ENCODE results near the gene ACADSB.

Gene ACADSB

GRCh38 chr10:122997864-122998263, 10.9 kb upstream of the ACADSB start:
- H3K79me1 ChIP-seq (ENCODE audit: low read length): peaks cover 7% of the 10 kb centered on the region
- H3K27ac ChIP-seq (ENCODE audit: low read depth, low read length): no peak overlapping the region
- no peak overlapping the region for H2BK5ac ChIP-seq (ENCODE audit: low read length)
- H3K4ac ChIP-seq (ENCODE audit: low read depth, low read length): no peak overlapping the region
- H2AK5ac ChIP-seq (ENCODE audit: low read length): no peak overlapping the region
- no peak overlapping the region for H3K56ac ChIP-seq (ENCODE audit: low read length)
- no peak for DNase-seq
- peaks cover 4% of the 10 kb centered on the region for H3K36me3 ChIP-seq (ENCODE audit: control insufficient read depth, insufficient read depth, low read length)
- H3K4me3 ChIP-seq (ENCODE audit: low read length): no peak overlapping the region
- H3K23ac ChIP-seq (ENCODE audit: low read length): no peak overlapping the region
- H3K4me2 ChIP-seq (ENCODE audit: low read length): no peak overlapping the region
- no peak overlapping the region for H3K9ac ChIP-seq (ENCODE audit: low read length)
- no peak overlapping the region for H4K8ac ChIP-seq (ENCODE audit: low read depth, low read length)
- no peaks in the 10 kb centered on the region for H3K4me1 ChIP-seq (ENCODE audit: control insufficient read depth, low read depth, low read length)
- WGBS (ENCODE audit: extremely low coverage, insufficient coverage, low lambda C conversion rate): no CpG with 5 or more reads among the region's 3 CpGs
- no peaks in the 10 kb centered on the region for H3K27me3 ChIP-seq (ENCODE audit: insufficient read depth, low read length, poor library complexity)
- peaks cover 4% of the 10 kb centered on the region for H3K79me2 ChIP-seq (ENCODE audit: control insufficient read depth, insufficient read depth, low read length)
- H4K5ac ChIP-seq (ENCODE audit: low read length): no peak overlapping the region
- no peak overlapping the region for H2BK120ac ChIP-seq (ENCODE audit: low read depth, low read length)
- H3K18ac ChIP-seq (ENCODE audit: low read length): no peak overlapping the region
- H2BK15ac ChIP-seq (replicated peaks; ENCODE audit: low read depth): no peak overlapping the region

GRCh38 chr10:122998360-122998917, 10.4 kb upstream of the ACADSB start:
- Histone ChIP-seq H3K9ac (ENCODE audit: low read length) (no peak overlapping the region), H4K8ac (ENCODE audit: low read depth, low read length) (no peak overlapping the region), H3K27me3 (ENCODE audit: insufficient read depth, low read length, poor library complexity) (no peaks in the 10 kb centered on the region), H3K56ac (ENCODE audit: low read length) (no peak overlapping the region), H3K36me3 (ENCODE audit: control insufficient read depth, insufficient read depth, low read length) (peaks cover 4% of the 10 kb centered on the region), H2AK5ac (ENCODE audit: low read length) (no peak overlapping the region), H3K23ac (ENCODE audit: low read length) (no peak overlapping the region), H3K79me1 (ENCODE audit: low read length) (peaks cover 7% of the 10 kb centered on the region), H3K4me1 (ENCODE audit: control insufficient read depth, low read depth, low read length) (no peaks in the 10 kb centered on the region), H2BK5ac (ENCODE audit: low read length) (no peak overlapping the region), H3K79me2 (ENCODE audit: control insufficient read depth, insufficient read depth, low read length) (peaks cover 4% of the 10 kb centered on the region), H2BK15ac (replicated peaks; ENCODE audit: low read depth) (no peak overlapping the region), H3K18ac (ENCODE audit: low read length) (no peak overlapping the region), H3K4me3 (ENCODE audit: low read length) (no peak overlapping the region), H2BK120ac (ENCODE audit: low read depth, low read length) (no peak overlapping the region), H3K4me2 (ENCODE audit: low read length) (no peak overlapping the region), H3K27ac (ENCODE audit: low read depth, low read length) (no peak overlapping the region), H3K4ac (ENCODE audit: low read depth, low read length) (no peak overlapping the region), H4K5ac (ENCODE audit: low read length) (no peak overlapping the region)
- WGBS (ENCODE audit: extremely low coverage, insufficient coverage, low lambda C conversion rate): no CpG with 5 or more reads among the region's 6 CpGs
- DNase-seq: no peak

DNA sequence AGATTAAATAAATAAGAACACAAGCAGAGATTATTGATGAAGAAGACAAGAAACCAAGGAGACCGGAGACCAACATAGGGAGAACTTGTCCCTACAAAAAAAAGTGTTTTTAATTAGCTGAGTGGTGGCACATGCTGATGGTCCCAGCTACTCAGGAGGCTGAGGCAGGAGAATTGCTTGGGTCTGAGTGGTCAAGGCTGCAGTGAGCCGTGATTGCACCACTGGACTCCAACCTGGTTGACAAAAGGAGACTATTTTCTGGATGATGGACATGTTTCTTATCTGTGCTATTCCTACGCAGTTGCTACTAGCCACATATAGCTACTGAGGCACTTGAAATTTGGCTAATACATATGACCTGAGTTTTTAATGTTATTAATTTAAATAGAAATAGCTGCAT, 9.9 kb upstream of the ACADSB start:
- Histone ChIP-seq H3K27me3 (ENCODE audit: insufficient read depth, low read length, poor library complexity) (no peaks in the 10 kb centered on the region), H3K4me3 (ENCODE audit: low read length) (no peak overlapping the region), H2AK5ac (ENCODE audit: low read length) (no peak overlapping the region), H3K4me2 (ENCODE audit: low read length) (no peak overlapping the region), H3K4me1 (ENCODE audit: control insufficient read depth, low read depth, low read length) (no peaks in the 10 kb centered on the region), H2BK5ac (ENCODE audit: low read length) (no peak overlapping the region), H4K8ac (ENCODE audit: low read depth, low read length) (no peak overlapping the region), H4K5ac (ENCODE audit: low read length) (no peak overlapping the region), H3K27ac (ENCODE audit: low read depth, low read length) (no peak overlapping the region), H3K56ac (ENCODE audit: low read length) (no peak overlapping the region), H3K79me2 (ENCODE audit: control insufficient read depth, insufficient read depth, low read length) (peaks cover 4% of the 10 kb centered on the region), H3K4ac (ENCODE audit: low read depth, low read length) (no peak overlapping the region), H2BK15ac (replicated peaks; ENCODE audit: low read depth) (no peak overlapping the region), H3K18ac (ENCODE audit: low read length) (no peak overlapping the region), H3K36me3 (ENCODE audit: control insufficient read depth, insufficient read depth, low read length) (peaks cover 4% of the 10 kb centered on the region), H3K23ac (ENCODE audit: low read length) (no peak overlapping the region), H3K79me1 (ENCODE audit: low read length) (peaks cover 7% of the 10 kb centered on the region), H2BK120ac (ENCODE audit: low read depth, low read length) (no peak overlapping the region), H3K9ac (ENCODE audit: low read length) (no peak overlapping the region)
- no peak for DNase-seq
- WGBS (ENCODE audit: extremely low coverage, insufficient coverage, low lambda C conversion rate): no CpG with 5 or more reads among the region's 3 CpGs

DNA sequence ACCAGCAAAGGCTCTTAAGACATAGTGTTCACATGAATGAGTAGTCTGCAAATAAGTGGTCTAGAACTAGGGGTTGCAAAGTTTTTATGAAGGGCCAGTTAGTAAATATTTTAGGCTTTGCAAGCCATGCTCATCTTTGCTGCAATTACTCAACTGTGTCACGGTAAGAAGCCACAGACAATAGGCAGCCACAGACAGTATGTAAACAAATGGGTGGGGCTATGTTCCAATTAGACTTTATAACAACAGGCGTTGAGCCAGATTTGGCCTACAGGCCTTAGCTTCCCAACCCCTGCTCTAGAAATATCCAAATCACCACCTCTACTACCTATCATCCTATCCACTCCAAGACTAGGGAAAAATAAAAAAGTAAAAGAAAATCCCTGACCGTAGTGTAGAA, 9.5 kb upstream of the ACADSB start:
- no peak overlapping the region for H3K27ac ChIP-seq (ENCODE audit: low read depth, low read length)
- H3K36me3 ChIP-seq (ENCODE audit: control insufficient read depth, insufficient read depth, low read length): peaks cover 3% of the 10 kb centered on the region
- no peaks in the 10 kb centered on the region for H3K27me3 ChIP-seq (ENCODE audit: insufficient read depth, low read length, poor library complexity)
- no peak overlapping the region for H3K9ac ChIP-seq (ENCODE audit: low read length)
- H2BK15ac ChIP-seq (replicated peaks; ENCODE audit: low read depth): no peak overlapping the region
- H3K4ac ChIP-seq (ENCODE audit: low read depth, low read length): no peak overlapping the region
- H2AK5ac ChIP-seq (ENCODE audit: low read length): no peak overlapping the region
- no peak overlapping the region for H2BK5ac ChIP-seq (ENCODE audit: low read length)
- no peak overlapping the region for H3K56ac ChIP-seq (ENCODE audit: low read length)
- no peaks in the 10 kb centered on the region for H3K4me1 ChIP-seq (ENCODE audit: control insufficient read depth, low read depth, low read length)
- H3K18ac ChIP-seq (ENCODE audit: low read length): no peak overlapping the region
- H4K5ac ChIP-seq (ENCODE audit: low read length): no peak overlapping the region
- H2BK120ac ChIP-seq (ENCODE audit: low read depth, low read length): no peak overlapping the region
- peaks cover 7% of the 10 kb centered on the region for H3K79me1 ChIP-seq (ENCODE audit: low read length)
- H3K4me2 ChIP-seq (ENCODE audit: low read length): no peak overlapping the region
- peaks cover 4% of the 10 kb centered on the region for H3K79me2 ChIP-seq (ENCODE audit: control insufficient read depth, insufficient read depth, low read length)
- no peak overlapping the region for H3K23ac ChIP-seq (ENCODE audit: low read length)
- DNase-seq: no peak
- no CpG with 5 or more reads among the region's 3 CpGs for WGBS (ENCODE audit: extremely low coverage, insufficient coverage, low lambda C conversion rate)
- H3K4me3 ChIP-seq (ENCODE audit: low read length): no peak overlapping the region
- H4K8ac ChIP-seq (ENCODE audit: low read depth, low read length): no peak overlapping the region

DNA sequence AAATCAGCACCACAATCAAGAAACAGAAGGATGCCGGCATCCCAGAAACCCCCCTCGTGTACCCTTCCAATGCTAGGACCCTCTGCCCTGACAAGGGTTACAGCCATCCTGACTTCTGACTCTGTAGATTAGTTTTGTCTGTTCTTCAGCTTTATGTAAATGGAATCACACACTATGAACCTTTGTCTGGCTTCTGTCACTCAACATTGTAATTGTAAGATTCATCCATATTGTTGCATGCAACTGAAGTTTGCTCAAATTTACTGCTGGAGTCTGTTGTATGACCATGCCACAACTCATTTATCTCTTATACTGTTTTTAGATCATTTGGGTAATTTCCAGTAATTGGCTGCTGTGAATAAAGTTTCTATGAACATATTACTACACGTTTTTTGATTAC, 8.7 kb upstream of the ACADSB start:
- Histone ChIP-seq H3K27ac (ENCODE audit: low read depth, low read length) (no peak overlapping the region), H3K9ac (ENCODE audit: low read length) (no peak overlapping the region), H3K23ac (ENCODE audit: low read length) (no peak overlapping the region), H3K18ac (ENCODE audit: low read length) (no peak overlapping the region), H2AK5ac (ENCODE audit: low read length) (no peak overlapping the region), H4K5ac (ENCODE audit: low read length) (no peak overlapping the region), H4K8ac (ENCODE audit: low read depth, low read length) (no peak overlapping the region), H3K79me2 (ENCODE audit: control insufficient read depth, insufficient read depth, low read length) (peaks cover 6% of the 10 kb centered on the region), H3K27me3 (ENCODE audit: insufficient read depth, low read length, poor library complexity) (no peaks in the 10 kb centered on the region), H2BK120ac (ENCODE audit: low read depth, low read length) (no peak overlapping the region), H3K4me3 (ENCODE audit: low read length) (no peak overlapping the region), H3K4me2 (ENCODE audit: low read length) (no peak overlapping the region), H3K4ac (ENCODE audit: low read depth, low read length) (no peak overlapping the region), H3K36me3 (ENCODE audit: control insufficient read depth, insufficient read depth, low read length) (peaks cover 1% of the 10 kb centered on the region), H3K79me1 (ENCODE audit: low read length) (peaks cover 5% of the 10 kb centered on the region), H3K56ac (ENCODE audit: low read length) (no peak overlapping the region), H2BK15ac (replicated peaks; ENCODE audit: low read depth) (no peak overlapping the region), H2BK5ac (ENCODE audit: low read length) (no peak overlapping the region), H3K4me1 (ENCODE audit: control insufficient read depth, low read depth, low read length) (no peaks in the 10 kb centered on the region)
- no peak for DNase-seq
- no CpG with 5 or more reads among the region's 3 CpGs for WGBS (ENCODE audit: extremely low coverage, insufficient coverage, low lambda C conversion rate)

- no peak overlapping the region for H3K4me2 ChIP-seq (ENCODE audit: low read length)
- DNase-seq: no peak
- no peaks in the 10 kb centered on the region for H3K4me1 ChIP-seq (ENCODE audit: control insufficient read depth, low read depth, low read length)
- no peak overlapping the region for H4K8ac ChIP-seq (ENCODE audit: low read depth, low read length)
- H3K36me3 ChIP-seq (ENCODE audit: control insufficient read depth, insufficient read depth, low read length): no peaks in the 10 kb centered on the region
- no peak overlapping the region for H3K56ac ChIP-seq (ENCODE audit: low read length)
- peaks cover 5% of the 10 kb centered on the region for H3K79me1 ChIP-seq (ENCODE audit: low read length)
- H3K4me3 ChIP-seq (ENCODE audit: low read length): no peak overlapping the region
- no peak overlapping the region for H3K23ac ChIP-seq (ENCODE audit: low read length)
- peaks cover 13% of the 10 kb centered on the region for H3K79me2 ChIP-seq (ENCODE audit: control insufficient read depth, insufficient read depth, low read length)
- no peak overlapping the region for H2BK5ac ChIP-seq (ENCODE audit: low read length)
- no peaks in the 10 kb centered on the region for H3K27me3 ChIP-seq (ENCODE audit: insufficient read depth, low read length, poor library complexity)
- no peak overlapping the region for H3K9ac ChIP-seq (ENCODE audit: low read length)
- H2BK120ac ChIP-seq (ENCODE audit: low read depth, low read length): no peak overlapping the region
- H2BK15ac ChIP-seq (replicated peaks; ENCODE audit: low read depth): no peak overlapping the region
- no peak overlapping the region for H3K27ac ChIP-seq (ENCODE audit: low read depth, low read length)
- no peak overlapping the region for H3K18ac ChIP-seq (ENCODE audit: low read length)
- no peak overlapping the region for H4K5ac ChIP-seq (ENCODE audit: low read length)
- H2AK5ac ChIP-seq (ENCODE audit: low read length): no peak overlapping the region
- no CpG with 5 or more reads among the region's 2 CpGs for WGBS (ENCODE audit: extremely low coverage, insufficient coverage, low lambda C conversion rate)
- H3K4ac ChIP-seq (ENCODE audit: low read depth, low read length): no peak overlapping the region
These were observed 7.4 kb upstream of the ACADSB start for GRCh38 chr10:123001370-123001769.
